GM10266 (cell line): ENCODE measurements around the gene SNCB.
A peak's percentile ranks its signal among the peaks of the same experiment; 100 is the strongest.

Source experiments
- DNase-seq: peaks from one replicate; pipeline ENCODE4 v3.0.0; 2012; ENCODE audit errors: extremely low spot score
- CTCF ChIP-seq: IDR thresholded peaks from 2 replicates; pipeline ENCODE4 v1.5.1; 2012; ENCODE audit warnings: mild to moderate bottlenecking, low read depth; ENCODE audit not compliant: control insufficient read depth, insufficient read depth; ENCODE audit errors: missing control alignments

Gene SNCB

GRCh38 chr5:176629853-176630680, at the start of gene SNCB, which contains the start of gene EIF4E1B:
TSS of gene SNCB (minus strand) at chr5:176630534. CDS start at chr5:176629654, 880 bp downstream.
TSS of gene EIF4E1B (plus strand) at chr5:176630675. CDS start at chr5:176642788, 12,113 bp downstream.
- no peak for TF ChIP-seq CTCF
- peak; percentile 86 for DNase-seq

GRCh38 chr5:176679365-176680225, 49.3 kb upstream of the SNCB start:
- no peak for DNase-seq
- no peak for TF ChIP-seq CTCF

- no peak for TF ChIP-seq CTCF
- no peak for DNase-seq
Measured at GRCh38 chr5:176678584-176678983, 48.2 kb upstream of the SNCB start.

- TF ChIP-seq CTCF: no peak
- DNase-seq: no peak
Measured at GRCh38 chr5:176677209-176677939, 47.0 kb upstream of the SNCB start.

GRCh38 chr5:176676361-176676824, 46.1 kb upstream of the SNCB start:
- DNase-seq: peak; percentile 74
- TF ChIP-seq CTCF: no peak

GRCh38 chr5:176675676-176676360, 45.5 kb upstream of the SNCB start:
- TF ChIP-seq CTCF: no peak
- no peak for DNase-seq
